HUES6 (cell line): ENCODE results near the gene DPP10.

Source experiments
- H3K27ac ChIP-seq: 2 replicates; pipeline ENCODE4 v1.7.0; 2013; ENCODE audit warnings: low read depth, mild to moderate bottlenecking, low read length, inconsistent platforms
- H3K27me3 ChIP-seq: 2 replicates; pipeline ENCODE4 v1.6.1; 2013; ENCODE audit warnings: low read length; ENCODE audit not compliant: control insufficient read depth, insufficient read depth
- H3K36me3 ChIP-seq: 2 replicates; pipeline ENCODE4 v1.6.1; 2013; ENCODE audit warnings: low read length; ENCODE audit not compliant: control insufficient read depth, insufficient read depth
- H3K4me1 ChIP-seq: 2 replicates; pipeline ENCODE4 v1.6.1; 2013; ENCODE audit warnings: low read length; ENCODE audit not compliant: control insufficient read depth, insufficient read depth
- H3K4me3 ChIP-seq: 2 replicates; pipeline ENCODE4 v1.5.1; 2013; ENCODE audit warnings: low read depth, low read length
- H3K9ac ChIP-seq: one replicate; pipeline ENCODE4 v1.6.1; 2013; ENCODE audit warnings: mild to moderate bottlenecking, low read length
- H3K9me3 ChIP-seq: 2 replicates; pipeline ENCODE4 v1.6.1; 2013; ENCODE audit warnings: low read depth, low read length; ENCODE audit not compliant: control insufficient read depth, insufficient read depth

Gene DPP10

DNA sequence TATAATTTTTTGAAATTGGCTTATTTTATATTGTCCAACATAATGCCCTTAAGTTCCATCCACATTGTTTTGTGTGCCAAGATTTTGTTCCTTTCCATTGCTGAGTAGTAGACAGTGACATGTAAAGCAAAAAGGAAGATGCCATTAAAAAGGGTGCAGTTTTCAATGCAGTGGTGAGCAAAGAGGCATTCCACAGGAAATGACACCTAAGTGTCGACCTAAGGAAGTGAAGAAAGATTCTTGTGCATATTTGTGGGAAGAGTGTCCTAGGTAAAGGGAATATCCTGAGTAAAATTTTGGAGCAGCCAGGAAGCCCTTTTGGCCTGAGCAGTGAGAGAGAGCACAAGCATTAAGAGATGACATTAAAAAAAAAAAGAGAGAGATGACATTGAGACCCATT lies 1099.9 kb downstream of the DPP10 start:
- no peak overlapping the region for H3K9ac ChIP-seq
- H3K27ac ChIP-seq: no peak overlapping the region
- no peak overlapping the region for H3K4me3 ChIP-seq
- H3K4me1 ChIP-seq: peaks cover 30% of the 10 kb centered on the region
- H3K36me3 ChIP-seq: no peaks in the 10 kb centered on the region
- no peaks in the 10 kb centered on the region for H3K27me3 ChIP-seq
- no peaks in the 10 kb centered on the region for H3K9me3 ChIP-seq

DNA sequence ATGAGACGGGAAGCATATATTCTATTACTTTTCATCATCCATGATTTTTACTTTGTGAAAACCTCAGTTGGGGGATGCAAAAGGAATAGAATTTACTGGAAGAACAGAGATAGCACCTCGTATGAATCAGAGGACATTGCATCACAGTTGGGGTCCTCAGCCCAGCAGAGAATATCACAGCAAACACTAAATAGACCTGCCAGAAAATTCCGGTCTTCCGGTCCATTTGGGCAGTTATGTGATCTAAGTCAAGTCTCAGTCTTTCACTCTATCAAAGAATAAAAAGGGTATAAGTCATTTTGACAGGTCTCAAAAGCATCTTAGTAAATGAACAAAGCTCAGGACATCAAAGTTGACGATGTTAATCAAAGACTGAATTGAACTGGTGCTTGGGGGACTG lies 1100.6 kb downstream of the DPP10 start:
- Histone ChIP-seq H3K36me3 (no peaks in the 10 kb centered on the region), H3K27ac (no peak overlapping the region), H3K4me1 (peaks cover 30% of the 10 kb centered on the region), H3K9me3 (no peaks in the 10 kb centered on the region), H3K9ac (no peak overlapping the region), H3K4me3 (no peak overlapping the region), H3K27me3 (no peaks in the 10 kb centered on the region)

DNA sequence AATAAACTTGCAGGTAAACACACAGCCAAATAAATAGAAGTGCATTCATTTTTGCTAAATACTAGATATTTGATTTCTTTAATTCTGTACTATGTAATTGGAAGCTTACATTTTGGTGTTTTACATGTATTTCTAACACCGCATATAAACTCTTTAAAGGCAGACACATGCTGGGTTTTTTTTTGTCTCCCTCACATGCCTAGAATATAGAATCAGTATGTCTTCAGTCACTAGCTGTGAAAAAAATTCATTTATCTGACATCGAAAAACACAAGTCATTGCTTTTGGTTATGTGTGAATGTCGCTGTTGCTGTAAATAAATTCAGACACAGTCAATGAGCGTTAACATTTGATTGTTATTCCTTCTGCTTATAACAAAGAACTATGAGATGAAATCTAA lies 1101.0 kb downstream of the DPP10 start:
- H3K4me1 ChIP-seq: peaks cover 30% of the 10 kb centered on the region
- no peak overlapping the region for H3K4me3 ChIP-seq
- H3K9ac ChIP-seq: no peak overlapping the region
- H3K27me3 ChIP-seq: no peaks in the 10 kb centered on the region
- H3K36me3 ChIP-seq: no peaks in the 10 kb centered on the region
- no peak overlapping the region for H3K27ac ChIP-seq
- H3K9me3 ChIP-seq: no peaks in the 10 kb centered on the region

DNA sequence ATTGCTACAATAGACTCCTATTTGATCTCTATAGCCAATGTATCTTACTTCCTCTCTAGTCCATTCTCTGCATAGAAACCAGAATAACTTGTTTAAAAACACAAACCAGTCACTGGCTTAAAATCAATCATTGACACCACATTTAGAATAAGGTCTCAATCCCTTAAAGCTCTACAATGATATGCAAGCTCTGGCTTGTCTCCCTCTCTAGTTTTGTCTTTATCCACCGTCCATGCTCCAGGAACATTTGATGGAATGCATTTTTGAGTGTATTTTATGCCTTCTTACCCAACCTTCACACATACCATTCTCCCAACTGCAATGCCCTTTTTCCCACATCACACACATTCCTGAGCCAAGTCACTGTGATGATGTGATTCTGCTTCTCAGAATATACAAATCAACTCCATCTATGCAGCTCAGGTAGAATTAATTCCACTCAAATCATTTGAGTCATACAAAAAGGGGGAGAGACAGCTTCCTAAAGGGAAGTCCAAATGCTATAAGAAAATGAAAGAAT lies 1107.2 kb downstream of the DPP10 start:
- Histone ChIP-seq H3K36me3 (no peaks in the 10 kb centered on the region), H3K4me3 (no peak overlapping the region), H3K27ac (no peak overlapping the region), H3K9ac (no peak overlapping the region), H3K9me3 (no peaks in the 10 kb centered on the region), H3K4me1 (peaks cover under 1% of the 10 kb centered on the region; the same call in 1 of the 2 replicates), H3K27me3 (no peaks in the 10 kb centered on the region)

DNA sequence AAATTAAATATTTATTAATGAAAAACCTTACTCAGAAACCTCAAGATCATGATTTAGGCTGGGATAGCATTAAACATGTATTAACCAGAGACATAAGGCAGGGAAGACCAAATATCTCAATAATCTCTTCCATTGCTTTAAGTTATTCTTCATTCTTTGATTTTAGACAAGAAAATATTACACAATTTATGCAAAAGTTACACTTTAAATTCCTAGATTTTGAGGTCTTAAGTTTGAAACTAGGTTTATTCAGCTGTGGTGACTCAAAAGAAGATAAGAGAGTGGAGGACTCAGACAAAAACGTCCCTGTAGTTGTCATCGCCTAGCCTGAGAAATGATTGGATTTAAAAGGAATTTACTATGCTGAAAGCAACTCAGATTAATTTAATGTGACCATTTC lies 1110.3 kb downstream of the DPP10 start:
- Histone ChIP-seq H3K9me3 (no peaks in the 10 kb centered on the region), H3K36me3 (no peaks in the 10 kb centered on the region), H3K27me3 (no peaks in the 10 kb centered on the region), H3K27ac (no peak overlapping the region), H3K4me1 (no peaks in the 10 kb centered on the region), H3K4me3 (no peak overlapping the region), H3K9ac (no peak overlapping the region)

DNA sequence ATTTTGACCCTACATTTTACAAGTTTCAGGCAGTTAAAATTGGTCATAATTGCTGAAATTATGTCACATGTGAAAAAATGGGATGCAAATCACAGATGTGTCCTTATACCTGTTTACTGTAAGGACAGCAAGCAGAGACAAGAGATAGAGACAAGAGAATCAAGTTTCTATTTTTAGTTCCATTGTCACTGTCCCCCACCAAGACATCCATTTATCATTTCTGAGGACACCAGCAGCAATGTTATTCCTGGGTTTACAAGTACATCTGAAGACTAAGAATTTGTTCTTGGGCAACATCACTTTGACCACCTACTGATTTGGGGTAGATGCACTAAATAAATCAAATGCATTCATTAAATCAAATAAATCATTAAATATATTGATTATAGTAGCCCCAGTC lies 1111.7 kb downstream of the DPP10 start:
- no peaks in the 10 kb centered on the region for H3K27me3 ChIP-seq
- no peak overlapping the region for H3K9ac ChIP-seq
- H3K27ac ChIP-seq: no peak overlapping the region
- no peak overlapping the region for H3K4me3 ChIP-seq
- no peaks in the 10 kb centered on the region for H3K9me3 ChIP-seq
- peaks cover 13% of the 10 kb centered on the region for H3K4me1 ChIP-seq
- H3K36me3 ChIP-seq: no peaks in the 10 kb centered on the region

DNA sequence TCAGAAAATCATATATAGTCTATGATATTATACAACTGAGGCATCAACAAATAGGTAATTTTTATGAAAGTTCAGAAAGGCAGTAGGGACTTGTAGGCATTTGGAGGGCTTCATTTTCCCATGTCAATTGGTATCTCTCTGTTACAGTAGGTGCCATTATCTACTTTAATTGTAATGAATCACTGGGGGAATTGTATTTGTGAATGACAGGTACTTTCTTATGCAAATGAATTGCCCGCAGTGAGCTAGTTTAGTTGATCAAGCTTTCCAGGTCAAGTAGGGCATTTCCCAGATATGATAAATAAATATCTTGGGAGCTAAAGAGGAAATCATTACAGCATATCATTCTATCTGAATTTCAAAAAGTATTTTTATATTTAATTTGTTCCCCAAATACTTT lies 1116.3 kb downstream of the DPP10 start:
- no peak overlapping the region for H3K9ac ChIP-seq
- no peaks in the 10 kb centered on the region for H3K36me3 ChIP-seq
- no peaks in the 10 kb centered on the region for H3K27me3 ChIP-seq
- peaks cover 14% of the 10 kb centered on the region for H3K4me1 ChIP-seq
- no peak overlapping the region for H3K4me3 ChIP-seq
- no peak overlapping the region for H3K27ac ChIP-seq
- no peaks in the 10 kb centered on the region for H3K9me3 ChIP-seq

DNA sequence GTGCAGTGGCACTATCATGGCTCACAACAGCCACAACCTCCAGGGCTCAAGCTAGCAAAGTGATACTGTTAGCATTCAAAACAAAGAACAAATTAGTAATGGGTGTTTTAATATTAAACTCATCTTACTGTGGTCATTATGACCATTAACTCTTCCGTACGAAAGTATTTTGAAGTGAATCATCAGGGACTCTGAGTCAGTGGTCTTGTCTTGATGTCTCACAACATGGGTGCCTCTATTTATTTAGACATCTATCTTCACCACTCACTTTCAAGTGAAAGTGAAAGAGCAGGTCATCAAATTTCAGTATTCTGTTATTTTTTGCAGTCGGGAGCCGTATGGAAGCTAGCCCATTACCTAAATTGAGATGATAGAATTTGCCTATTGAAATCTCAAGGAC lies 1118.2 kb downstream of the DPP10 start:
- peaks cover 14% of the 10 kb centered on the region for H3K4me1 ChIP-seq

DNA sequence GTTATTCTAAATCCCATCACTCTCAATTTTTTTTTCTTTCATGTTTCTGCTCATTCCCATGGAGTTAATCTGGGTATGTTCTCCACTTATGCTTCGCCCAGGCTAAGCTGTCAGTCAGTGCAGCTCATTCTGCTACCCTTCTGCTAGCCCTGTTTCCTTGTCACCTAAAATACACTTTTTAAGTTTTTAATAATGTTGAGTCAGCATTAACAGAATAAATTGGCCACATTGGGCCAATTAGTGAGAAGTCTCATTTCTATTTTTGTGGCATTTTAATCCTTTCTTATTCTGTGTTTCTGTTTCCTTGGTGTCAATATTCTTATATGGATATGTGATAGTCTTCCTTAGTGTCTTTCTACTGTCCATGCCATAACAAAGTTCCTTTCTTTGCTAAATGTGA lies 1126.2 kb downstream of the DPP10 start:
- Histone ChIP-seq H3K9me3 (no peaks in the 10 kb centered on the region), H3K9ac (no peak overlapping the region)

More for the DNA sequence above, 1118.2 kb downstream of the DPP10 start:
- Histone ChIP-seq H3K27ac (no peak overlapping the region), H3K36me3 (no peaks in the 10 kb centered on the region), H3K9me3 (no peaks in the 10 kb centered on the region), H3K9ac (no peak overlapping the region), H3K4me3 (no peak overlapping the region), H3K27me3 (no peaks in the 10 kb centered on the region)

DNA sequence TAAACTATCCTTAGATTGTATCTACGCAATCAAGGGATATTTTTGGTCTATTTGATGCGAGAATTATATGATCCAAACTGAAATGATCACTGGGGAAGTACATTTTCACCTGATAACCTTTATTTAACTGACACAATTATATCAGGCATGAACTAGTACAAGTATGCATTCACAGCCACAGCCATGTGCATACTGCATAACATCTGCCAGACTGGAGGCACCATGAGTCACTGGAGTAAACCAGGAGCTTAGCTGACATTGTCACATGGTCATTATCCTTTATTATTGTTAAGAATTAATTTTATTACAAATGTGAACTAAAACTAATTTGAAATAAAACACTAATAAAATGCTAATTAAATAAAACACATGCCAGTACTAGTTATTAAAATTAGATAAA lies 1127.1 kb downstream of the DPP10 start:
- Histone ChIP-seq H3K9ac (no peak overlapping the region), H3K36me3 (no peaks in the 10 kb centered on the region), H3K4me1 (no peaks in the 10 kb centered on the region), H3K4me3 (no peak overlapping the region), H3K9me3 (no peaks in the 10 kb centered on the region), H3K27me3 (no peaks in the 10 kb centered on the region), H3K27ac (no peak overlapping the region)

More for the DNA sequence above, 1126.2 kb downstream of the DPP10 start:
- Histone ChIP-seq H3K4me3 (no peak overlapping the region), H3K27ac (no peak overlapping the region), H3K36me3 (no peaks in the 10 kb centered on the region), H3K4me1 (no peaks in the 10 kb centered on the region), H3K27me3 (no peaks in the 10 kb centered on the region)

DNA sequence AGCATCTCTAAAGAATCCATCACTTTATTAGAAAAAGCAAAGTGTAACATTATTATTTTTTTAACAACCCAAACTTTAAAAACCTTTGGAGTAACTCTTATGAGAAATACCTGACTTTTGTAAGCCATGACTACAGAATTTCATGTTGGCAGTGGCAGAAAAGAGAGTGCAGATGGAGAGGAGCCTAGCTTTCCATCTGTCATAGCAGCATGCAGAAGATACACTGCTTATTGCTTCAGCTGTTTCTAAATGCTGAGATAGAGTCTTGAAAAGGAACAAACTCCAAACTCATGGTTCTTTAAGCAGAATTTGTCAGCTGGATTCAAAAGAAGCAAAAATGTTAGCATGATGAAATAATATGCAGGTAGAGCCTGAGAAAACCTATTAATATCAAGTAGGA lies 1130.3 kb downstream of the DPP10 start:
- no peak overlapping the region for H3K9ac ChIP-seq
- no peaks in the 10 kb centered on the region for H3K9me3 ChIP-seq
- H3K4me3 ChIP-seq: no peak overlapping the region
- no peak overlapping the region for H3K27ac ChIP-seq
- H3K4me1 ChIP-seq: no peaks in the 10 kb centered on the region
- no peaks in the 10 kb centered on the region for H3K27me3 ChIP-seq
- no peaks in the 10 kb centered on the region for H3K36me3 ChIP-seq

DNA sequence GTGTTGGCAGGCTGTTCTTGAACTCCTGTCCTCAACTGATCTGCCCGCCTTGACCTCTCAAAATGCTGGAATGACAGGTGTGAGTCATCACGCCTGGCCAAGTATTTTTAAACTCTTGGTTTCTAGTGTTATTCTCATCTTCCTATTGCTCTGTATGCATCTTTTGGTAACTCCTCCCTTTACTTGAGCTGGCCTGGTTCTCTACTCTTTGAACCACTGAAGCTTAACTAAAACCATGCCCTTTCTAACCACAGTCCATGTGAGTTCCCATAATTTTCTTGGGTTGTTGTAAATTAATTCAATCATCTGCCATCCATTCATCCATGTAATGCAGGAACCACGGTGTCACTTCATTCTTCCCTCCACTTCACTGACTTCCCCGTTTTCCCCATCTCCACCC lies 1131.3 kb downstream of the DPP10 start:
- Histone ChIP-seq H3K4me3 (no peak overlapping the region), H3K4me1 (no peaks in the 10 kb centered on the region), H3K9ac (no peak overlapping the region), H3K36me3 (no peaks in the 10 kb centered on the region), H3K9me3 (no peaks in the 10 kb centered on the region), H3K27ac (no peak overlapping the region), H3K27me3 (no peaks in the 10 kb centered on the region)
